Activated T-helper 1 cell treated with Interleukin-2 at 50 U/mL for 16 hours (primary cell): ENCODE results near the gene JUN.
"Not testable (repeated sequence)": the region's sequence is repeated elsewhere in the genome, so short reads cannot be mapped to it uniquely, and the experiment has no call there.

Experiments used
- DNase-seq: peaks from one replicate; pipeline ENCODE4 v3.0.0-alpha.2; 2020; ENCODE audit warnings: low read depth

Gene JUN

GRCh38 chr1:58808077-58808476 lies 24.2 kb upstream of the JUN start:
- DNase-seq = no peak

- no peak for DNase-seq
Observed at GRCh38 chr1:58805716-58806571, 22.1 kb upstream of the JUN start.

DNA sequence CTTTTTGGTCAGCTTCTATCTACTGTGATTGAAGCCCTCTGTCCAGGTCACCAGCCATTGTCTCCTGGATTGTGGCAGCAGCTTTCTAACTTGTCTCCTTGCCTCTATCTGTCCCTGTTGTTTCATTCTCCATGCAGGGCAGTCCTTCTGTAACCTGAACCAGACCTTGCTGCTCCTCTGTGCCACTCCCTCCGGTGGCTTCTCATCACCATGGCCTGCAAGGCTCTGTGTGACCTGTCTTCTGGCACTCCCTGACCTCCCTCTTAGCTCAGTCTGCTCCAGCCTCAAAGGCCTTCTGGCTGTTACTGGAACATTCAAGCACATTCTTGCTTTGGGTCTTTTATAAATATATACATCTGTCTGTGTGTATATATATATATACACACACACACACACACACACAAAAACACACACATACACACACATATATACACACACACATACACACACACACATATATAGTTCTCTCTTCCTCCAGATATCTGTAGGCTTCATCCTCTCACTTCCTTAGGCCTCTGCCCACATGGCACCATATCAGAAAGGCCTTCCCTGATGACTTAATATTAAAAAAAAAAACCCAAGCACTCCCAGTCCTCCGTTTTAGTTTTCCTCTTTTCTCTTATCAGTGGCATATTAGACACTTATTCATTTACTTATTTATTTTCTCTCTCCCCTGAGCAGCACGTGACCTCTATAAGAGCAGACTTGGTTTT lies 21.2 kb upstream of the JUN start:
- DNase-seq = no peak

GRCh38 chr1:58803858-58804257 lies 20.0 kb upstream of the JUN start:
- DNase-seq = no peak

GRCh38 chr1:58802640-58803399 lies 19.0 kb upstream of the JUN start:
- DNase-seq = no peak

- not testable (repeated sequence) for DNase-seq
Observed at GRCh38 chr1:58801286-58801685, 17.4 kb upstream of the JUN start.

GRCh38 chr1:58799650-58800049 lies 15.8 kb upstream of the JUN start:
- DNase-seq = no peak

GRCh38 chr1:58798910-58799442 lies 15.1 kb upstream of the JUN start:
- DNase-seq = no peak

DNA sequence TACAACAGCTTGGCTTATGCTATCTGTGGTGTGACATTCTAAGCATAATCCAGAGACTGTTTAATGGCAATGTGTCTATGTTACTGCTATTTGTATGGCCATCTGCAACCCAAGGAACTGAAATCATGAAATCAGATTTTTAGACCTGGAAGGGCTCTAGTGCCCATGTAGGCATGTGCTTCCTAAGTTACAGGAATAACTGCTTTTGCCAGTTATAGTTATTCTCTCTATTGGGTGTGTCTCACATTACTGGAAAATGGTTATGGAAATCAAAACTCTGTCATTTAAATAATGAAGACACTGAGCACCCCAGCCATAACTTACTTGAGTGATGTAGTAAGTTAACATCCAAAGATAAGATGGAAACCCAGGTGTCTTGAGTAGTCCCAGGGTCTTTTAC lies 12.6 kb upstream of the JUN start:
- DNase-seq = no peak

DNA sequence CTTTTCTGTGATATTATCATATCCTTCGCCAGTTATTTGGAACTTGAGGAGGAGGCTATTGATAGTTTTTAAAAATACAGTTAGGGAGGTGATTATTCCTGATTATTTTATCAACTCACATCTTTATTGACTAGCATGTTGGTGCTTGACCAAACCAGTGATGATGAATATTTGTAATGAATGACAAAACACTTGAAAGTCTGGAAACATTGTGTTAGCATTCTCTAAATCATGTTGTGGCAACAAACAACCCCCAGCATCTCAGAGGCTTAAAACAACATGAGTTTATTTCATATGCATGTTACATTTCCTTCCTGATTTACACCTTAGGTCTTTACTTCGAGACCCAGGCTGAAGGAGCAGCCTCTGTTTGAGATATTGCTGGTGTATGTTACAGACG lies 10.7 kb upstream of the JUN start:
- no peak for DNase-seq

- DNase-seq = no peak
Observed at GRCh38 chr1:58792846-58793245, 9.0 kb upstream of the JUN start.

GRCh38 chr1:58791106-58791505 lies 7.3 kb upstream of the JUN start:
- DNase-seq = no peak

DNA sequence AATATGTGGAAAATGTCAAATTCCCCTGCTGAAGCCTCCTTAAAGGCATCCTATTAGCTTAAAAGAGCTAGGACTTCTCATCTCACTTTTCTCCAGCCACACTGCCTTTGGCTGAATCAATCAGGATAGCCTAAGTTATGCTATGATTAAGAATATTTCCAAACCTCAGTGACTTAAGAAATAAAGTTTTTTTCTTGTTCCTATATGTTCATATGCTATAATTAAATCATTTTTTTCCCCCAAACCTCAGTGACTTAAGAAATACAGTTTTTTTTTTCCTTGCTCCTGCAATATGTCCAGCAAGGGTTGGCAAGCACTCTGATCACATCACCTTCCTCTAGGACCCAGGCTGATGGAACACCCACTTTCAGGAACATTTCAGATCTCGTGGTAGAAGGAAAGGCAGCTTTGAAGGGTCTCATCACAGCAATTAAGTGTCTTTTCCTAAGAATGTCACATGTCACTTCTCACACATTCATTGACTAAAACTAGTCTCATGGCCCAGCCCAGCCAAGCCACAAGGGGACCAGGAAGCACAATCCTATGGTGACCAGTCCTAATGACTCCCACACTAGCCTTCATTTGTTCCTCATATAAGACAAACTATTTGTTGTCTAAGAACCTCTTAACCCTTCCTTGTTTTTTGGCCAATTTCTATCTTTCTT lies 6.3 kb upstream of the JUN start:
- no peak for DNase-seq

DNA sequence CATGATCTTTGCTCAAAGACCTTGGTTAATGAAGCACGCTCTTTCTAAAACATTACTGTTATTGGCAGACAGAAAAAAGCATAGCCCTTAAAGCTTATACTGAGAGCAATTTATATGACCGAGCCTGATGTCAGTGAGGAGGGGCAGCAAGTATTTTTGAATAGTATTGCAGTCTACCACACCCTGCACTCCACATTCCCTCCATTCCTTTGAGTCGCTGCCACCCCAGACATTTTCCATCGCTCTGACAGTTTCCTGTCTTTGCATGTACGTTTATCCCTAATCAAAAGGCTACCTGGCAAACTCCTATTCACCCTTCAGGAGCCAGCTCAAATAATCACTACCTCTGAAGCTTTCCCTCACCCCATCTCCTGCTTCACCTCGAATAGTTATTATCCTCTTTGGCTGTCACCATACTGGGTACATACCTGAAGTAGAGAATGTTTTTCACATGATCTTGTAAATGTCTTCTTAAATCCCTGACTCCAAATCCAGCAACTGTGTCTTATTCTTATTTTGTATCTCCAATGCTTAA lies 5.5 kb upstream of the JUN start:
- DNase-seq = no peak

- DNase-seq = no peak
Observed at GRCh38 chr1:58788259-58788658, 4.4 kb upstream of the JUN start.

GRCh38 chr1:58786927-58787245 lies 3.0 kb upstream of the JUN start:
- no peak for DNase-seq

DNA sequence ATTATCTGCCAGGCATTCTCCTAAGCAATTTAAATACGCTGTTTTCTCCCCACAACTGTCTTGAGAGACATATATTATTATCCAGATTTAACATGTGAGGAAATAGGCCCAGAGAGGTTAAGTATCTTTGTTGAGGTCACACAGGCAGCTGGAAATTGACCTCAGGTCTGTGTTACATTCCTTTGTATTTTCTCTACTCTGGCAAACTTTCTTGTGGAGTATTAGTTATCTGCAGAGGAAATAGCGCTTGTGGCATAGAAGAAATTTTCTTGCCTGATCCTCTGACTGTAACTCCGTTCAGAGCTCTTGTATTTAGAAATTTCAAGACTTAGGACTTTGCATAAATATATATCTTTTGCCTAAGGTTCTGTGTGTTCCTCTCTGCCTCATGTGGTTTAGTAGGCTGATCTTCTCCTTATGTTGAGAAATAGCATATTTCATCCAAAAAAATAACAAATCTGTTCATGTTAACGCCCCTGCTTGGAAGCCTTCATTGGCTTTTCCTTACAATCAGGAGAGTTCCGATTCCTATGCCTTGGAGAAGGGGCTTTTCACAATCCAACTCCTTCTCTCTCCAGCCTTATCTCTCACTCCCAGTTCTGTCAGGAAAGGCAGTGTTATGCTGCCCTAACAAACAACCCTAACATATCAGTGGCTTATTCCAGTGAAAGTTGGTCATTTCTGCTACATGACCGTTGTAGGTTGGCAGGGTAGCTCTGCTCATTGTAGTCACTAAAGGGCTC lies 2.5 kb upstream of the JUN start:
- DNase-seq = no peak

DNA sequence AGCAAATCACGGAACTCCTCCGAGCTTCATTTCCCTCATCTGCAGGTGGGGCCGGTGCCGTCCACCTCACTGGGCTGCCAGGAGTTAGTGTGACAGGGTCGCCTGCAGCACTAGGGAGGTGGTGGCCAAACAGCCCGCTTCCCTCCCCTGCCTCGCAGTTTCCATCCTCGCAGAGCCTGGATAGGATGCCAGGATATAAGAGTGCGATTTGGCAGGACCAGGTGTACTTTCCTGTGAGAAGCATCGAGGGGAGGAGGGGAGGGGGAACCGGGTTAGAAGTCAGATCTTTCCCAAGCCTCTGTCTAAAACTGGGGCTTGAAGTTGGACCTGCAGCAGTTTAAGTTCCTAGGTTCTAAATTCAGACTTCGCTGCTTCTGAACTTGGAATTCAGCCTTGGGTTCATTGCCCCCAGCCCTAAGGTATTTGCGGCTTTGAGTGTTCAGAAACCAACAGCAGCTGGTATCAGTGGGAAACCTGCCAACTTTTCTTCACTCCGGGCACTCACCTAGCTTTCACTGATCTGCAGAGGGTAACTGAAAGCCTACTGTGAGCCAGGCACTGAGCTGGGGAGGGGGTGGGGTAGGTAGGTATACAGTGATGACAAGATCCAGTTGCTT lies 1.7 kb upstream of the JUN start:
- DNase-seq = peak; percentile 9

- peak; percentile 79 for DNase-seq
Observed at GRCh38 chr1:58784758-58785441, 1.1 kb upstream of the JUN start.
